GM18517 (cell line): ENCODE results near the gene MTCH1.

Source experiments
- ATAC-seq: cut with Tn5 transposase; IDR thresholded peaks from one replicate; pipeline ENCODE4 v1.9.1; 2021; ENCODE audit warnings: mild to moderate bottlenecking, moderate library complexity; ENCODE audit not compliant: unreplicated experiment

Gene MTCH1

DNA sequence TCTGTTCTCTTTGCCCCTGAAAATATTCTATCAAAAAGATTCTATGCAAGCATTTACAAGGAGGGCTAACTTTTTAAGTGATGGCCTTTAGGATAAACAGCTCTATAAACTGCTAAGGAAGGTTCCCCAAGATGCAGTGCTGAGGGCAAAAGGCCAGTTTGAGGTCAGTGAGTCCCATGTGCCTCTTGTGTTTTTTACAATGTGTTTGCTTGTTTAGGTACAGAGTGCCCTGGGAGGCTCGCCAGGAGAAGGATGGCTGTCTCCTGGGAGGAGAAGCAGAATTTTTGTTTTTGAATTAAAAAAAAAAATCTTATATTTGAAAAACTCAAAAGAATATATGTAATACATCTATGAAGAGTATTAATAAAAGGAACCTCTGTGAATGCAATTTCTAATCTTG, 12.8 kb downstream of the MTCH1 start:
- no peak for ATAC-seq

GRCh38 chr6:36971921-36972673, 13.9 kb downstream of the MTCH1 start:
- no peak for ATAC-seq

- ATAC-seq = no peak
These were observed 14.8 kb downstream of the MTCH1 start for GRCh38 chr6:36970892-36971842.

- ATAC-seq = no peak
These were observed 15.8 kb downstream of the MTCH1 start for GRCh38 chr6:36969988-36970891.

GRCh38 chr6:36969240-36969691, 16.7 kb downstream of the MTCH1 start:
- ATAC-seq = no peak

GRCh38 chr6:36968266-36968977, 17.6 kb downstream of the MTCH1 start:
- ATAC-seq = no peak

DNA sequence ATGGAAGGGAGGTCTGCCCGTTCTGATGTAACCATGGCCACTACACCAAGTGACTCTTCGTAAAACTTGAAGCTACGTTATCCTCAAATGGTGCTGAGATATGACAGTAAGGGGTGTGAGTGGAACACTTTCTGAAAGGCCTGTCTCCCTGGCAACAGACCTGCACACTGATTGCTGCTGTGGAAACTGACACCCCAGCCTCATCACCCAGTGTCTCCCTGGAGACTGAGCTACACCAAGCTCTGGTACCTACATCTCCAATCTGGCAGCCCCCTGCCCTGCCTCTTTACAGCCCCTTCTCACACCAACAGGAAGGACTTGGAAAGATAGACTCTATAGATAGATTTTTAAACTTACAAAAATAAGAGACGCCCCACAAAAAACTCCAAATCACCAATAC, 18.2 kb downstream of the MTCH1 start:
- no peak for ATAC-seq

- no peak for ATAC-seq
These were observed 18.7 kb downstream of the MTCH1 start for GRCh38 chr6:36967301-36967700.

- ATAC-seq = no peak
These were observed 21.1 kb downstream of the MTCH1 start for GRCh38 chr6:36964908-36965307.

- ATAC-seq = no peak
These were observed 21.6 kb downstream of the MTCH1 start for GRCh38 chr6:36964349-36964748.

DNA sequence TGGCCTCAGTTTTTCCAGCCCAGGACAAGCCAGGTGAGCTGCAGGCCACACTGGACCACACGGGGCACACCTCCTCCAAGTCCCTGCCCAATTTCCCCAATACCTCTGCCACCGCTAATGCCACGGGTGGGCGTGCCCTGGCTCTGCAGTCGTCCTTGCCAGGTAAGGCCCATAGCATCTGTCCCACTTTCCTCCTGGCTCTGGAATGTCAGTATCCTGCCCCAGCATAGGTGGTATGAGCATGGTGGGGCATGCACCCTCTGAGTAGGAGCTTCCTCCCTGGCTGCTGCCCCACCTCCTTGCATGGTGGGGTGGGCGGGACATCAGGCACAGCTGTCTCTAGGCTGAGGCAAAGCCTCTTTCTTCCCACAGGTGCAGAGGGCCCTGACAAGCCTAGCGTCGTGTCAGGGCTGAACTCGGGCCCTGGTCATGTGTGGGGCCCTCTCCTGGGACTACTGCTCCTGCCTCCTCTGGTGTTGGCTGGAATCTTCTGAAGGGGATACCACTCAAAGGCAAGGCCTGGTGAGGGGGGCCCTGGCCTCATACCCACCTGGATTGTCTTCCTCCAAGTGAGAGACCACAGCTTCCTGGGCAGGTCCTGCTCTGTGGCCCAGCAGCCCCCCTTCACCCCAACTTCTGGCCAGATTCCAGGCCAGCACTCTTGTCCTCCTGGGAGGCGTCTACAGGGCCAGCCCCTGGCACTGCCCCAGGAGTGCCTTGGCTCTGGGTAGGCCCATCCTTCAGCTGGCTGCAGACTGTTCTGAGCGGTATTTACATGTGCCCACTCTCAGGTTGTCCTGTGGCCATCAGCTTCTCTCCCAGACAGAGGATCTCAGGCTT, 22.3 kb downstream of the MTCH1 start:
- ATAC-seq = no peak

DNA sequence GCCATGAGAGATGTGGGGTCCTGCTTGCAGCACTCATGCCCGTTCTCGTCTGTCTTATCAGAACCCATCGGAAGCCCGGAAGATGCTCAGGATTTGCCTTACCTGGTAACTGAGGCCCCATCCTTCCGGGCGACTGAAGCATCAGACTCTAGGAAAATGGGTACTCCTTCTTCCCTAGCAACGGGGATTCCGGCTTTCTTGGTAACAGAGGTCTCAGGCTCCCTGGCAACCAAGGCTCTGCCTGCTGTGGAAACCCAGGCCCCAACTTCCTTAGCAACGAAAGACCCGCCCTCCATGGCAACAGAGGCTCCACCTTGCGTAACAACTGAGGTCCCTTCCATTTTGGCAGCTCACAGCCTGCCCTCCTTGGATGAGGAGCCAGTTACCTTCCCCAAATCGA, 23.1 kb downstream of the MTCH1 start:
- ATAC-seq = no peak

- no peak for ATAC-seq
These were observed 24.3 kb downstream of the MTCH1 start for GRCh38 chr6:36961441-36962435.

- no peak for ATAC-seq
These were observed 26.3 kb downstream of the MTCH1 start for GRCh38 chr6:36959555-36960250.

- ATAC-seq = no peak
These were observed 27.0 kb downstream of the MTCH1 start for GRCh38 chr6:36958775-36959554.

- no peak for ATAC-seq
These were observed 28.2 kb downstream of the MTCH1 start for GRCh38 chr6:36957773-36958271.

DNA sequence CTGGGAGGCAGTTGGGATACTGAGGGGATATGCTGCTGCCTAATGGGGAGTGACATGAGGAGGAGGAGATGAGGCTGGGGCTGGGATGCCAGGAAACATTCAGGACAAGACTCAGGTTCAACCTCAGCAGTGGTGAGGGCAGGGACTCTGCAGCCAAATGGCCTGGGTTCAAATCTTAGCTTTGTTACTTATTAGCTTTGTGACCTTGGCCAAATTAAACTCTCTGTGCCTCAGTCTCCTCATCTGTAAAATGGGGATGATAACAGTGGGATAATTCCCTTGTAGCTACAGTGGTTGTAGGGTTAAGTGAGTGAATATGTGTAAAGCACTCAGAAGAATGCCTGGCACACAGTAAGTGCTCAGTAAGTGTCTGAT, 29.6 kb downstream of the MTCH1 start:
- no peak for ATAC-seq
